ENCODE data around the gene TEX47.

TEX47 gene

GRCh38 chr7:88795553-88795952, at the start of gene TEX47:
TSS of gene TEX47 (minus strand) at chr7:88795737. CDS start at chr7:88794942, 795 bp downstream.
- DNase-seq (ENCODE audit: low read depth in 2 of 2), result no peak

DNA sequence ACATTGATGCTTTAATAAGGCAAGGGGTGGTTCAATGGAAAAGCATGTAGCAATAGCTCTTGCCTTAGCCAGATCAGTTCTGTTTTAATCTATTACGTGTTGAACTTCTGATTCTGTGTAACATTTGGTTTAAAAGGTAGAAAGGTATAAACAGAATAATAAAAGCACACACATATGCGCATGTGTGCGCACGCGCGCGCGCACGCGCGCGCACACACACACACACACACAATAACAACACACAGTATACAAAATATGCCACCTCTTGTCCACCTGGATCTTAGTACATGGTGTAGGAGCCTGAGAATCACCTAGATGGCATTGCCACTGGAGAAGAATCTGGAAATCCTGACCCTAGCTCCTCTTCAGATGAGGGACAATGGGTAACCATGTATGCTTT, 49.6 kb upstream of the TEX47 start:
- no peak for DNase-seq (ENCODE audit: low read depth in 2 of 2)

DNA sequence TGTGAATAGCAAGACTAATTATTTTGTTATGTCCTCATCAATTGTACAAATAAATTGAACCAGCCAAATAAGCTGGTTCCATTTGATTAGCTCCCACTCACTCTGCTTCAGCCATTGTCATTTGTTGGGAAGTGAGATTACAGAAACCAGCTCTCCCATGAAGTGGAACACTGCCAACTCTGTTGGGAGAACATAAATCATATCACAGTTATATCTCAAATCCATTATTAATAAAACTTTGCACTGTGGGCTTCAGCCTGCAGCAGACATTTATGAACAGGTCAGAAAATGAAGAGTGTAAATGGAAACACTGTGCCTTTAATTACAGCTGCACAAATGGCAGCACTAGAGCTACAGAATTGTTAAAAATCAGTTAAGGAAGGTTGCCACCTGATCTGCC, 46.7 kb upstream of the TEX47 start:
- DNase-seq (ENCODE audit: low read depth in 2 of 2), result no peak

- no peak for DNase-seq (ENCODE audit: low read depth in 2 of 2)
Observed at GRCh38 chr7:88835147-88835728, 39.7 kb upstream of the TEX47 start.

DNA sequence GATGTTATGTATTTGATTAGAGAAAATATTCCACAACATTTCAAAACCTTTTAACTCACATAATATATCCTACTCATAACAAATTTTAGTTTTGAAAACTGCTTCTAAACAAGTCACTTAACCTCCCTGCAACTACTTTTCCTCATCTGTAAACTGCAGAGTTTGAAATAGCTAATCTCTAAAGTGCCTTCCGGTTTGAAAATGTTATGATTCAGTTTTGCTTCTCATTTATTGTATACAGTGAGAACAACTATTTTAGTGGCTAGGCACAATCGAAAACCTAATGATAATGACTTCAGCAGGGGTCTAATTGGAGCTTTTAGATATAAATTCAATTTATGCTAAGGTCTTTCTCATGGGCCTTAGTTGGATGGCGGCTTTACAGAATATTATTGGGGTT, 30.7 kb upstream of the TEX47 start:
- DNase-seq (ENCODE audit: low read depth in 2 of 2), result no peak

GRCh38 chr7:88818552-88818951, 23.0 kb upstream of the TEX47 start:
- no peak for DNase-seq (ENCODE audit: low read depth in 2 of 2)

GRCh38 chr7:88806280-88807037, 10.9 kb upstream of the TEX47 start:
- no peak for DNase-seq (ENCODE audit: low read depth in 2 of 2)

DNA sequence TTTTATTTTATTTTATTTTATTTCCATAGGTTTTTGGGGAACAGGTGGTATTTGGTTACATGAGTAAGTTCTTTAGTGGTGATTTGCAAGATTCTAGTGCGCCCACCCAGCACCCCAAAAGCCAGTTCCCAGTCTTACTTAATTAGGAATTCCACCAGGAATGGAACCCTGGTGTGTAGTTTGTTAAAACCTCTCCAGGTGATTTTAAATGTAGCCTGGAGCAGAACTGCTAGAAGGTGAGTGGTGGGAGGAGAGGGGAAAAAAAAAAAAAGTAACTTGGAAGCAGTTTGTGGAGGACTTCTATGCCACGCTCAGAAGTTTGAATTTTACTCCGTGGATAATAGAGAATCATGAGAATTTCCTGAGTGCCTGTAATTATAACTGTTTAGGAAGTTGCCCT, 5.5 kb upstream of the TEX47 start:
- DNase-seq (ENCODE audit: low read depth in 2 of 2), result no peak

GRCh38 chr7:88792361-88792760, 3.2 kb downstream of the TEX47 start:
- DNase-seq (ENCODE audit: low read depth in 2 of 2), result no peak

DNA sequence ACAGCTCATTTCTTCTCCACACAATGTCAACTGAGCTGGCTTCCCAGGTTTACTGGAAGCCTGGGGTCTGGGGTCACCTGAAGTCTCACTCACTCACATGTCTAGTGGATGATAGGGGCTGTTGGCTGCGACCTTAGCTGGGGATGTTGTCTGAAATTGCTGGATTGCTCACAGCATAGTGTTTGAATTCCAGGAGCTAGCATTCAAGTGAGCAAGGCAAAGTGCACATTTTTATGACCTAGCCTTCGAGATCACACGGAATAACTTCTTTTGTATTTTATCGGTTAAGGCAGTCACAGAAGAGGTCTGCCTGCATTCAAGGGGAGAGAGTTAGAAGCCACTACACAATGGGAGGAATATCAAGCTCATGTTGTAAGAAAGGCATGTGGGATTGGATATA, 3.6 kb downstream of the TEX47 start:
- no peak for DNase-seq (ENCODE audit: low read depth in 2 of 2)

DNA sequence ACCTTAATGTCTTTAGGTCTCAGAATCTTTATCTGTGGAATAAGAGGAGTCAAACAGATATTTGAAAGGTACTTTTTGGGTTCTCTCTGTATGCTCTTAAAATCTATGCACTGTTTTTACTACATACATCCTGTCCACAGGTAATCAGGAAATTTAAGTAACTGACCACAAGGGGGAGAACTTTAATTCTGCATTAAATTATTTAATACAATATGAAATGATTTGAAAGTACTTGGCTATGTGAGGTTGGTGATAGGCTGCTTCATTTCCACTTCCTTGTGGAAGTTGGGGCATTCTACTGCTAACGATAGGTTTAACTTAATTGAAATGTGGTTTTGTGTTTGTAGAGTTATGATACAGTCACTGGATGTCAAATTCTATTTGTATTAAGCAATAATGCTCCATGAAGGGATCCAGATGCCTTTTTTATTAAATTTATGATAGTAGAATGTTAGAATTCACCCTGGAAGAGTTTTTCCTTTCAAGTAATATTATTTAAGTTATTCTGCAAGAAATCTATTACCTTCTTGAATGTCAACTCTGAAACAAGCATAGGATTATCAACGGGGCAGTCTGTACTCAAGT, 6.0 kb downstream of the TEX47 start:
- no peak for DNase-seq (ENCODE audit: low read depth in 2 of 2)

DNA sequence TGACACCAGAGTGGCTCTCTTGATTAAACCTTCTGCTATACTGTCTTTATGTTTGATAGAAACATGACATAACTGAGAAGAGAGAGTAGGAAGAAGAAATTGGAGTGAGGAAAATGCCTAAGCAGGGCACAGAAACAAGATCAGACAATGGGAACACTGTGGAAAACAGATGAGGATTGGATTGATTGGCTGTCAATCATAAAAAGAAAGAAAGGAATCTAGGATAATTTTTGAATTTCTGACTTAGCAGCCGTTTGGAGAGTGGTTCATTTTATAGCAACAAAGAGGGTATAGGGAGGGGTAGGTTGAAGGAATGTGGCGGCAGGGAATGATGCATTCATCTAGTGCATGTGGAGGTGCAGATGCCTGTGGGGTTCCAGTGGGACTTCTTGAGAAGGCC, 7.8 kb downstream of the TEX47 start:
- DNase-seq (ENCODE audit: low read depth in 2 of 2), result no peak

- no peak for DNase-seq (ENCODE audit: low read depth in 2 of 2)
Observed at GRCh38 chr7:88775838-88776237, 19.7 kb downstream of the TEX47 start.

DNA sequence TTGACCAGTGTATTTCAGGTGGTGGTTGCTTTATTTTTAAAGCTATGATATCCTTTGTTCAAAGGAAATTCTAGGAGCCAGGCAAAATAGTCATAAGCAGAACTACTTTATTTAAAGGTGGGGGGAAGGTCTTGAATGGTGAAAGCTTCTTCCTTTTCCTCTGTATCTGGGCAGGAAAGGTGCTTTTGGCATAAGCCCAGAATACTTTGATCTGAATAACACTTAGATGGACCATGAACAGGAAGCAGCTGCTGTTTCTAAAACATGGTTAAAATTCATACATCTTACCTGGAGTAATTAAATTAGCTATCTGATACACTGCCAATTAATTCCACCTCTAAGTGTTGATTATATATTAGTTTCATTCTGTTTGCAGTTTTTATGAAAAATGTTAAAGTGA, 22.8 kb downstream of the TEX47 start:
- no peak for DNase-seq (ENCODE audit: low read depth in 2 of 2)

DNA sequence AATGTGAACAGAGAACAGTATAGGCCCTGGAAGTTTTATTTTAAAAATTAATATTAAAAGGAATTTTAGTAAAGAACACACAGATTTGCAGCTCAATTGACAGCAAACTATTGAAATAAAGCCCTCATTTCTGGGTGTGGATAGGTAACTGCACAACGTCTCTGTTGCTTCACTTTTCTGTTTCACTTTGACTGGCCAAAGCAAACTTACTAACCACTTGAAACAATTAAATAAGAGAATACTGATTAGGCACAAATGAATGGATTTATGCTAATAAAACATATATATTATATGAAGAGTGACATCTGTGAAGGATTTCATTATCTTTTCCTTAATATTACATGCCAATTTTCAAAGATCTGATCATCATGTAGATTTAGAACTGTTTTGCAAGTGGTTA, 24.1 kb downstream of the TEX47 start:
- DNase-seq (ENCODE audit: low read depth in 2 of 2), result no peak

- no peak for DNase-seq (ENCODE audit: low read depth in 2 of 2)
Observed at GRCh38 chr7:88761779-88762178, 33.8 kb downstream of the TEX47 start.

- DNase-seq (ENCODE audit: low read depth in 2 of 2), result no peak
Observed at GRCh38 chr7:88760136-88760515, 35.4 kb downstream of the TEX47 start.

DNA sequence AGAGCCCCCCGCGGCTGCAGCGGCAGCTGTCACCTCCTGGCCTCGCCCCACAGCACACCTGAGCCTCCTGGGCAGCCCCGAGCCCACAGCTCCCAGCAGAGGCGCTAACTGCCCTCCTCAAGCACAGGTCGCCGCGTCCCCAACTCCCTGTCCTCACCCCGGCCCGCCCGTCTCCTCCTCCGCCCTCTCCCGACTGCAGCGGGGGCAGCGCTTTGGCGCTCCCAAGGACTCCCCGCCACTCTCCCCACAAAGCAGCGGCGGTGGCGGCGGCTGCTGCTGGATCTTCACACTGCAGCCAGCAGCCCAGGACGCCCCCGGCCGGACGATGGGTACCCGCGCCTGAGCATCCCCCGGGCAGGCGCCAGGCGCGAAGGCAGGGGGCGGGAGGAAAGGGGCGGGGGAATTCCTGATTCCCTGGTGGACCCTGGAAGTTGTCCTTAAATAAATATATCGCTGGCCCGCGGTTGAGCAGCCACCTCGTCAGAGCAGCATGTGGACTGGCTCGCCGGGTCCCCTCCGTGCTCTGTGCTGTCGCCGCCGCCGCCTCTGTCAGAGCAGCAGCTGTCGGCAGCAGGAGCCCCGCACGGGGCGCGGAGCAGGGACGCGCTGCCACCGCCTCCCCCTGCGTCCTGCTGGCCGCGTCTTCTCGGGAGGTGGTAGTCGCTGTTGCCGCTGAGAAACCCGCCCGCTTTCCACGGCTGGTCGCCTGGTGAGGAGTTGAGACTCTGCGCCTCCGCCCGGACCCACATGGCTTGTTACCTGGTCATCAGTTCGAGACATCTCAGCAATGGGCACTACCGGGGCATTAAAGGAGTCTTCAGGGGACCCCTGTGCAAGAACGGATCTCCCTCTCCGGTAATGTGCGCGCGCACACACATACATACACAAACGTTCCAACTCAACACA, 36.1 kb downstream of the TEX47 start, which contains the start of gene ZNF804B:
TSS of gene ZNF804B (plus strand) at position 471 of the 906 bp plus-strand sequence. CDS start at position 748, 277 bp downstream.
- DNase-seq (ENCODE audit: low read depth in 2 of 2), result no peak

DNA sequence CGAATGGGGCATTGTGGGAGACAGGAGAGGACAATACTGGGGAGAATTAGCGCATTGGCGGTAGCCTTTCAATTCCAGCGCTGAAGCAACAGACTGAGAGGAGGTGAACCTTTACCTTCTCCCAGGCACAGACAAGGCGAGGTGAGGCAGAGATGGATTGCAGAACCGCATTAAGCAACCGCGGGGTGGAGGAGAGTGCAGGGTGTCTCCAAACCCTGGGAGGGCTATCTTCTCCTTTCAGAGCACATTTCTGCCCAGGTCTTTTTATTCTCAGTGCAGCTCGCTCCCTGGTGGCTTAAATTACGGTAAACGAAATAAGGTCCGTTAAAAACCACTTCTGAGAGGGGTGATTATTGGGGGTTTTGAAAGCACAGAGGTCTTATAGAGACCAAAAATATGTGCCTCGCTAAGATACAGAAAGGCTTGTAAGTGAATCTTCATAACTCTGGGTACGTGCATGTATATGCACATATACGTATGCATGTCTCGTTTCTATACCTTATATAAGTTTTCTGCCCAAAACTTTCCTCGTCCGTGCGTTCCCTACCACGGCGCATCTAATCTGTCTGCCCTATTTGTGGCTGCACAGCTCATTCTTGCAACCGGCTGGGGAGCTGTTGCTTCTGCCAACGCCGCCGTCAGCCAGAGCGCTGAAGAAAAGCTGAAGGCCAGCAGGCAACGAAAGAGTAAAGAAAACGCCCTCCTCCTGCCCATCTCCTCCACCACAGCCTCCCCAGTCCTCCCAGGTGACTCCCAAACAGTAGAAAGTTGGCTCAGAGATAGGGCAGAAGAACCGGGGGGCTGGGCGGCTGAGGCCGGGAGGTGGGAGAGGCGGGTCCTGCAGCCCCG, 36.9 kb downstream of the TEX47 start:
- DNase-seq (ENCODE audit: low read depth in 2 of 2), result no peak

DNA sequence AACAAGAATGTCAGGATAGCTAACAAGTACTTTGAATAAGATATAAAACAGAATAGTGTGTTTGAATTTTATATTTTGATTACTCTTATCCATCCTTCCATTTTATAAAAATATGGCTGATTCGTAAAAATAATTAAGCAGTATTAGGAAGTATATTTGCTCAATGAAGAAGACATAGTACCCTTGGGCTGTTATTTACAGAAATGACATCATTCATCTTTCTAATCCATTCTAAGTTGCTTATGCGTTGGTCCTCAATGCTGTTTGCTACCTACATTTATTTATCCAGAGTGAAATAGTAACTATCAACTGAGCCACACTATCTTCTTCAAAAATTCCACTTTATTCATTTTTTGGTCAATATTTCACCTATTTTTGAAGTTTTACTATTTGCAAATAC, 38.2 kb downstream of the TEX47 start:
- DNase-seq (ENCODE audit: low read depth in 2 of 2), result no peak

DNA sequence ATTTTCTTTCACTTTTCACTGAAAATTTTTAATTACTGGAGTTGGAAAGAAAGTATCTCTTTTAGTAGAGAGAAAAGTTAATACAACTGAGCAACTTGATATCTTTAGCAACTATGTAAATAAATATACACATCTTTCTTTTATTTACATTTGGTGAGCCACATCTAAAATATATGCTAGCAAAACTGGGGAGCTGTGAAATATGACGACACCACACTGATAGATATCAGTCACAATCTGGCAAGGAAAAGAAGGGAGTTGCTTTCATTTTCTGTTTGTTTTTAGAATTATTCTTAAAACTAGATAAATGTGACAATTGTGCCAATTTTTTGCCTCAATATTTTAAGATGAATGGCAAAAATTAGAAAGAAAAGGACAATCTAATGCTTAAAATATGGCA, 38.7 kb downstream of the TEX47 start:
- DNase-seq (ENCODE audit: low read depth in 2 of 2), result no peak

Measured in stimulated activated CD4-positive, alpha-beta T cell treated with anti-CD3 and anti-CD28 coated beads, Interleukin-4, amount 100 ng/mL, for 48 hours (primary cell).